Vagina (tissue), 2 donors: ENCODE results near the gene NARS2.

Source experiments
- CTCF ChIP-seq, 3 experiments: fragments of 450-650 bp in 2 of 3; fragments of 200-600 bp in 1 of 3; sonication (generic) in 1 of 3; IDR thresholded peaks; one replicate each; pipeline ENCODE4 v1.5.1; 2017 to 2019; ENCODE audit warnings: antibody characterized with exemption in 3 of 3, mild to moderate bottlenecking in 2 of 3, moderate library complexity in 2 of 3
- POLR2A ChIP-seq, 2 donors: fragments of 450-650 bp; IDR thresholded peaks; one replicate each; pipeline ENCODE4 v1.6.1; 2017; ENCODE audit warnings: antibody characterized with exemption in 2 of 2, mild to moderate bottlenecking in 2 of 2, moderate library complexity in 2 of 2

GRCh38 chr11:78551066-78551465 is 23.6 kb downstream of the NARS2 start:
- TF ChIP-seq POLR2A (IDR thresholded peaks at IDR 0.05) (no peak), CTCF (IDR thresholded peaks at IDR 0.05) (no peak)
